Glutamatergic neuron (in vitro differentiated cells): ENCODE results near the gene ADH1A. TPM values are rescaled to one million over a fixed set of nuclear protein-coding genes. Genes with fewer than 3 reads are reported as not detected.
"Not testable (repeated sequence)": the region's sequence is repeated elsewhere in the genome, so short reads cannot be mapped to it uniquely, and the experiment has no call there.

Experiments
- DNase-seq: peaks from one replicate; pipeline ENCODE4 v3.0.0; 2022
- H3K27ac Mint-ChIP-seq: one replicate; pipeline ENCODE4 v1.8.0; 2020; ENCODE audit warnings: mild to moderate bottlenecking, mixed read lengths, inconsistent platforms; ENCODE audit not compliant: unreplicated experiment
- H3K27me3 Mint-ChIP-seq: one replicate; pipeline ENCODE4 v1.8.0; 2020; ENCODE audit warnings: mild to moderate bottlenecking, moderate library complexity, mixed read lengths, inconsistent platforms; ENCODE audit not compliant: unreplicated experiment
- H3K36me3 Mint-ChIP-seq: one replicate; pipeline ENCODE4 v1.8.0; 2020; ENCODE audit warnings: mild to moderate bottlenecking, mixed read lengths, inconsistent platforms; ENCODE audit not compliant: unreplicated experiment
- H3K4me1 Mint-ChIP-seq: one replicate; pipeline ENCODE4 v1.8.0; 2020; ENCODE audit warnings: mild to moderate bottlenecking, low read depth, mixed read lengths, inconsistent platforms; ENCODE audit not compliant: unreplicated experiment
- H3K4me3 Mint-ChIP-seq: one replicate; pipeline ENCODE4 v1.8.0; 2020; ENCODE audit warnings: mild to moderate bottlenecking, mixed read lengths, inconsistent platforms; ENCODE audit not compliant: unreplicated experiment
- H3K9me3 Mint-ChIP-seq: one replicate; pipeline ENCODE4 v1.8.0; 2020; ENCODE audit warnings: mild to moderate bottlenecking, moderate library complexity, mixed read lengths, inconsistent platforms; ENCODE audit not compliant: unreplicated experiment
- CTCF ChIP-seq: fragments of 200-600 bp; sonication (generic); IDR thresholded peaks from one replicate; pipeline ENCODE4 v1.5.0; 2021; ENCODE audit not compliant: partially characterized antibody, unreplicated experiment
- total RNA-seq: library from RNA; stranded (reverse); fragmentation: NEBNext Ultra II Directional; extraction: Animal tissue kit (Norgen Biotek cat#: 25700); gene quantifications from one replicate; pipeline ENCODE4 v1.2.1, GENCODE V29; 2021; ENCODE audit not compliant: unreplicated experiment

The ADH1A gene
- total RNA-seq, 1 donor from 2014 or later = not detected

DNA sequence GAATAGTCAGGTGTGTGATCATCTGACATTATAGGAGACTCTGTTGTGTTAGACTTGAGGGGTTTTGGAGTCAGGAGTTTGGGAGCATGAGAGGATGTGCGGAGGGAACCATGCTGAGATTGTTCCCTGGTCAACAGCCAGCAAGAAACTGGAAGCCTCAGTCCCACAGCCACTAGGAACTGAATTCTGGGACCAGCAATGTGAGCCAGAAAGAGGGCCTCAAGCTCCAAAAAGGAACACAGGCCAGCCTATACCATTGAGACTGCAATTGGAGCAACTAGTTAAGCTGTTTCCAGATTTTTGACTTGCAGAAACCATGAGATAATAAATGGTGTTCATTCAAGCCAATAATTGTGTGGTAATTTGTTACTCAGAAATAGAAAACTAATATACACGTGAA lies 39.1 kb upstream of the ADH1A start:
- TF ChIP-seq CTCF = no peak
- no peaks in the 10 kb centered on the region for H3K36me3 Mint-ChIP-seq
- no peak overlapping the region for H3K27ac Mint-ChIP-seq
- no peaks in the 10 kb centered on the region for H3K4me1 Mint-ChIP-seq
- no peak overlapping the region for H3K4me3 Mint-ChIP-seq
- no peaks in the 10 kb centered on the region for H3K9me3 Mint-ChIP-seq
- H3K27me3 Mint-ChIP-seq = peaks cover 2% of the 10 kb centered on the region
- no peak for DNase-seq

- H3K9me3 Mint-ChIP-seq = no peaks in the 10 kb centered on the region
Observed at GRCh38 chr4:99324979-99325378, 34.2 kb upstream of the ADH1A start.

GRCh38 chr4:99324361-99324760 lies 33.6 kb upstream of the ADH1A start:
- Mint-ChIP-seq H3K36me3 (no peaks in the 10 kb centered on the region), H3K27ac (no peak overlapping the region), H3K27me3 (no peaks in the 10 kb centered on the region), H3K4me1 (no peaks in the 10 kb centered on the region), H3K9me3 (no peaks in the 10 kb centered on the region), H3K4me3 (no peak overlapping the region)
- no peak for DNase-seq
- TF ChIP-seq CTCF = no peak

More at GRCh38 chr4:99324979-99325378, 34.2 kb upstream of the ADH1A start:
- H3K36me3 Mint-ChIP-seq = no peaks in the 10 kb centered on the region
- H3K4me3 Mint-ChIP-seq = no peak overlapping the region
- no peak for DNase-seq
- H3K4me1 Mint-ChIP-seq = no peaks in the 10 kb centered on the region
- peaks cover 2% of the 10 kb centered on the region for H3K27me3 Mint-ChIP-seq
- H3K27ac Mint-ChIP-seq = no peak overlapping the region
- TF ChIP-seq CTCF = no peak

DNA sequence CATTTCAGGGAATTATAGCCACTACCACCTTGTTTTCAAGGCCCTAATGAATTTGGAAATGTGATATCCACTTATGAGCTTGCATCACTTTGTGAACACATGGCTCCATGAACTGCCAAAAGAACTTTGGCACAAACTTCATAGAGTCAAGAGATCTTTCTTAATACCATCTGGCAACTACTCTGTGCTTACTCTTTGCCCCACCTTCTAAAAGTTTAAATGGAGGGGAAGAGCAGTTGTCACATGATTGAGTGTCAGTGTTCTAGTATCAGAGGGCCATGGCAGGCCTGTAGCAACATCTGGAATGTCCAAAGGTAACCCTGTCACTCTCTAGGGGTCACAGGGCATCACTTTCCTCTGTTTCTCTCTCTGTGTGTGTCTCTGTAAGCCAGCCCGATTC lies 33.0 kb upstream of the ADH1A start:
- no peaks in the 10 kb centered on the region for H3K9me3 Mint-ChIP-seq
- H3K27me3 Mint-ChIP-seq = no peaks in the 10 kb centered on the region
- H3K36me3 Mint-ChIP-seq = no peaks in the 10 kb centered on the region
- no peak overlapping the region for H3K4me3 Mint-ChIP-seq
- no peak for DNase-seq
- H3K4me1 Mint-ChIP-seq = no peaks in the 10 kb centered on the region
- H3K27ac Mint-ChIP-seq = no peak overlapping the region
- no peak for TF ChIP-seq CTCF

- no peak for DNase-seq
- no peak within 1 kb of the TSS for H3K27ac Mint-ChIP-seq
- no peaks in the 10 kb centered on the region for H3K36me3 Mint-ChIP-seq
- no peaks in the 10 kb centered on the region for H3K9me3 Mint-ChIP-seq
- TF ChIP-seq CTCF = no peak
- H3K4me3 Mint-ChIP-seq = no peak within 1 kb of the TSS
- H3K4me1 Mint-ChIP-seq = no peaks in the 10 kb centered on the region
- H3K27me3 Mint-ChIP-seq = no peaks in the 10 kb centered on the region
Observed at GRCh38 chr4:99321241-99322191, 30.7 kb upstream of the ADH1A start, which contains the start of gene ADH1B. TSS of gene ADH1B (minus strand) at chr4:99321401. CDS start at chr4:99321331, 70 bp downstream.

- not testable (repeated sequence) for H3K9me3 Mint-ChIP-seq, H3K4me3 Mint-ChIP-seq, H3K27me3 Mint-ChIP-seq, DNase-seq, H3K27ac Mint-ChIP-seq, H3K4me1 Mint-ChIP-seq, H3K36me3 Mint-ChIP-seq
Observed at GRCh38 chr4:99317811-99318210, 27.0 kb upstream of the ADH1A start.
